K562 (cell line): ENCODE data around the gene ADK. TPM values are rescaled to one million over a fixed set of nuclear protein-coding genes. Genes with fewer than 3 reads are reported as not detected.

Source experiments
- ATAC-seq: fragments of 200-7000 bp; cut with Tn5 transposase; 3 replicates; pipeline ENCODE4 v1.9.1; 2020; ENCODE audit warnings: moderate library complexity
- BruUV-seq: library from RNA; stranded (reverse); fragments of 400-500 nt; replicated peaks from 2 replicates; lab custom pipeline; 2021; lab: Mats Ljungman, UMichigan
- CTCF ChIA-PET: fragments of 300-600 bp; formaldehyde crosslinking; extraction: SDS; loops from one replicate; lab custom pipeline; 2021; ENCODE audit warnings: low intra/inter-chr PET ratio; lab: Yijun Ruan, JAX
- POLR2A ChIA-PET: fragments of 300-600, 350-650 bp; sonication (Branson Sonifier 250); formaldehyde crosslinking; extraction: SDS; loops from one replicate; lab custom pipeline; 2021; ENCODE audit warnings: antibody characterized with exemption, inconsistent platforms; lab: Yijun Ruan, JAX
- DNase-seq, 4 experiments: peaks; one replicate each; pipeline versions ENCODE4 v3.0.0 to v3.0.0-alpha.2; 2011 to 2018; ENCODE audit warnings: low spot score in 3 of 4, mixed read lengths in 3 of 4; ENCODE audit errors: extremely low read depth in 1 of 4
- FAIRE-seq: peaks from 2 replicates; lab custom pipeline; 2011; peaks lifted over from hg19 to GRCh38; lab: Jason Lieb, UNC
- H2AFZ ChIP-seq: 2 replicates; pipeline ENCODE4 v1.6.0; 2011; ENCODE audit warnings: low read depth, low read length, control low read depth, inconsistent platforms
- H3K27ac ChIP-seq: fragments of 200-600 bp; 3 replicates; pipeline ENCODE4 v1.8.0; 2011; ENCODE audit warnings: low read depth, mild to moderate bottlenecking, control low read depth, inconsistent platforms, low read length, moderate library complexity, mixed read lengths; ENCODE audit errors: extremely low read depth
- H3K27me3 ChIP-seq, 2 experiments: fragments of 300-600 bp in 1 of 2; 2 replicates in 1 of 2; 3 replicates in 1 of 2; pipeline versions ENCODE4 v1.6.0 to v1.8.0; 2011; ENCODE audit warnings: inconsistent platforms in 2 of 2, low read length in 2 of 2, mild to moderate bottlenecking in 1 of 2, mixed read lengths in 1 of 2, moderate library complexity in 1 of 2; ENCODE audit not compliant: control insufficient read depth in 2 of 2, insufficient read depth in 2 of 2
- H3K36me3 ChIP-seq: fragments of 300-600 bp; 3 replicates; pipeline ENCODE4 v1.8.0; 2011; ENCODE audit warnings: mild to moderate bottlenecking, low read length, inconsistent platforms; ENCODE audit not compliant: control insufficient read depth, insufficient read depth
- H3K4me1 ChIP-seq, 2 experiments: fragments of 200-600 bp in 1 of 2; replicated peaks in 1 of 2; 2 replicates in 1 of 2; 3 replicates in 1 of 2; pipeline versions ENCODE4 v1.5.1 to v1.8.0; 2011; ENCODE audit warnings: inconsistent platforms in 2 of 2, low read length in 2 of 2, mild to moderate bottlenecking in 1 of 2, mixed read lengths in 1 of 2, moderate library complexity in 1 of 2; ENCODE audit not compliant: control insufficient read depth in 2 of 2, insufficient read depth in 2 of 2
- H3K4me2 ChIP-seq: 2 replicates; pipeline ENCODE4 v1.6.1; 2011; ENCODE audit warnings: low read length, control low read depth, inconsistent platforms, mixed read lengths; ENCODE audit not compliant: insufficient read depth
- H3K4me3 ChIP-seq: fragments of 200-600 bp; sonication (generic), shearing (Covaris generic); 2 replicates; pipeline ENCODE4 v1.5.1; 2016; ENCODE audit warnings: control low read depth, inconsistent platforms
- H3K79me2 ChIP-seq: fragments of 200-600 bp; 3 replicates; pipeline ENCODE4 v1.8.0; 2011; ENCODE audit warnings: low read length, inconsistent platforms; ENCODE audit not compliant: control insufficient read depth, insufficient read depth
- H3K9ac ChIP-seq, 2 experiments: 2 replicates each; pipeline versions ENCODE4 v1.6.0 to v1.6.1; 2011; ENCODE audit warnings: low read depth in 2 of 2, low read length in 2 of 2, control low read depth in 1 of 2, inconsistent platforms in 1 of 2, mild to moderate bottlenecking in 1 of 2, mixed read lengths in 1 of 2; ENCODE audit not compliant: insufficient read depth in 1 of 2
- H3K9me1 ChIP-seq: one replicate; pipeline ENCODE4 v1.6.0; 2011; ENCODE audit warnings: inconsistent platforms, mild to moderate bottlenecking, low read length, moderate library complexity; ENCODE audit not compliant: control insufficient read depth, insufficient read depth
- H3K9me3 ChIP-seq: replicated peaks from 2 replicates; pipeline ENCODE4 v1.5.1; 2011; ENCODE audit warnings: low read depth, low read length, inconsistent platforms; ENCODE audit not compliant: control insufficient read depth, insufficient read depth
- H4K20me1 ChIP-seq: replicated peaks from 2 replicates; pipeline ENCODE4 v1.6.1; 2011; ENCODE audit warnings: low read length, inconsistent platforms, mixed read lengths; ENCODE audit not compliant: control insufficient read depth, insufficient read depth
- POLR3G ChIP-seq: IDR thresholded peaks from 2 replicates; pipeline ENCODE4 v1.6.1; 2011; ENCODE audit not compliant: insufficient read length, insufficient replicate concordance; ENCODE audit errors: extremely low read depth
- TCFL5 ChIP-seq: fragments of 250-450 bp; sonication (Bioruptor Pico); conservative IDR thresholded peaks from 2 replicates; pipeline ENCODE4 v1.6.1; 2021; ENCODE audit warnings: mild to moderate bottlenecking, moderate library complexity, matching md5 sums
- ZNF197 ChIP-seq: fragments of 200-800 bp; sonication (Bioruptor generic); IDR thresholded peaks from 2 replicates; pipeline ENCODE4 v1.6.1; 2016; ENCODE audit warnings: low read depth, missing genetic modification characterization, missing compliant biosample characterization
- ZNF583 ChIP-seq: fragments of 250-450 bp; sonication (Bioruptor Pico); IDR thresholded peaks from 2 replicates; pipeline ENCODE4 v1.4.0; 2020
- WGBS: fragments of 100-300 bp; shearing (Covaris generic); methylation state at CpG from one replicate; pipeline ENCODE4 v1.1.6; 2016; ENCODE audit warnings: low coverage, mixed read lengths; ENCODE audit not compliant: insufficient coverage; ENCODE audit errors: missing lambda C conversion rate; 5-methylcytosine and 5-hydroxymethylcytosine counted together
- in situ Hi-C: fragments of 300-500 bp; cut with MboI; formaldehyde crosslinking; loops from 4 replicates; pipeline ENCODE4 v1.15.0; 2018; ENCODE audit warnings: inconsistent platforms, mixed read lengths
- intact Hi-C: fragments of 100-400 bp; cut with micrococcal nuclease; formaldehyde crosslinking; loops from 2 replicates; pipeline ENCODE4 v1.14.2; 2022
- polyA plus RNA-seq, 8 experiments: library from polyadenylated mRNA; depleted of rRNA in 4 of 8; stranded (reverse) in 5 of 8; unstranded in 3 of 8; fragments of >200 nt; fragmentation: Nextera tagmentation in 2 of 8; fragmentation: Illumina TruSeq in 1 of 8; extraction: Ambion mirVana in 2 of 8; extraction: Trizol in 1 of 8; gene quantifications; 2 replicates each; pipeline versions ENCODE4 v1.2.1 to v1.2.3, GENCODE V29; 2011 to 2014; ENCODE audit warnings: inconsistent platforms in 1 of 8, missing spikeins in 1 of 8
- total RNA-seq, 7 experiments: library from RNA; depleted of rRNA in 6 of 7; stranded (reverse); fragments of >200 nt in 6 of 7; fragmentation: Illumina TruSeq in 2 of 7; extraction: Trizol in 2 of 7; gene quantifications; 2 replicates each; pipeline versions ENCODE4 v1.2.1 to v1.2.3, GENCODE V29; 2011 to 2021; ENCODE audit warnings: low replicate concordance in 1 of 7
- TF ChIP-seq, protein P1 (sequence below): fragments of 450-650 bp; IDR thresholded peaks from 2 replicates; pipeline ENCODE4 v1.6.1; 2016; ENCODE audit warnings: low read depth, mild to moderate bottlenecking, moderate library complexity
- TF ChIP-seq, protein P2 (sequence below): fragments of 250-450 bp; sonication (Bioruptor Pico); IDR thresholded peaks from 2 replicates; pipeline ENCODE4 v1.4.0; 2020; ENCODE audit warnings: mild to moderate bottlenecking, moderate library complexity, borderline replicate concordance
- TF ChIP-seq, protein P3 (sequence below): fragments of 250-450 bp; sonication (Bioruptor Pico); IDR thresholded peaks from 2 replicates; pipeline ENCODE4 v1.4.0; 2020
- TF ChIP-seq, protein P4 (sequence below): sonication (generic); formaldehyde crosslinking; IDR thresholded peaks from 2 replicates; pipeline ENCODE4 v1.8.0; 2022; ENCODE audit warnings: mild to moderate bottlenecking, missing genetic modification reagents, borderline replicate concordance

Gene ADK
- total and polyA plus RNA-seq, 9 of the 15 experiments (the other 6 are each of a cell fraction or from before 2014, with no cell fraction given) = 54.2 to 97.8 (median 73.6) TPM

DNA sequence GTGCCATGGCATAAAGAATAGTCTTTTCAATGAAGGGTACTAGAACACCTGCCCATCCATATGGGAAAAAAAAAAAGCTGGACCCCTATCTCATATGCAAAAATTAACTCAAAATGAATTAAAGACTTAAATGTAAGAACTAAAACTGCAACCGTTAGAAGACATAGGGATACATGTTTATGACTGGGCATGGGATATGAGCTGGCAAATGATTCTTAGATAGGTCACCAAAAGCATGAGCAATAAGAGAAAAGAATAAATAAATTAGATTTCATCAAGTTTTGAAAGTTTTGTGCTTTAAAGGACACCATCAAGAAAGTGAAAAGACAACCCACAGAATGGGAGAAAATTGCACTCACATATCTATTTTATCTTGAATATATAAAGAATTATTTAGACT is 222.0 kb downstream of the ADK start:
- 67% methylated on average over 1 of the region's 1 CpG for WGBS
- intact Hi-C loops = no loop called here
- H4K20me1 ChIP-seq = no peaks in the 10 kb centered on the region
- DNase-seq (no peak), FAIRE-seq (no peak), ATAC-seq (no peak)
- ChIA-PET CTCF (no interaction called here), POLR2A (no interaction called here)
- no peaks in the 10 kb centered on the region for H3K9me1 ChIP-seq
- no peak overlapping the region for H3K4me3 ChIP-seq
- no TSS peak for BruUV-seq
- no peaks in the 10 kb centered on the region for H3K4me1 ChIP-seq
- in situ Hi-C loops = no loop called here
- H3K79me2 ChIP-seq = no peaks in the 10 kb centered on the region
- TF ChIP-seq, protein P1, sequence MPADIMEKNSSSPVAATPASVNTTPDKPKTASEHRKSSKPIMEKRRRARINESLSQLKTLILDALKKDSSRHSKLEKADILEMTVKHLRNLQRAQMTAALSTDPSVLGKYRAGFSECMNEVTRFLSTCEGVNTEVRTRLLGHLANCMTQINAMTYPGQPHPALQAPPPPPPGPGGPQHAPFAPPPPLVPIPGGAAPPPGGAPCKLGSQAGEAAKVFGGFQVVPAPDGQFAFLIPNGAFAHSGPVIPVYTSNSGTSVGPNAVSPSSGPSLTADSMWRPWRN = no peak
- no peaks in the 10 kb centered on the region for H3K9me3 ChIP-seq
- H2AFZ ChIP-seq = no peak overlapping the region
- H3K9ac ChIP-seq = no peak overlapping the region
- H3K27me3 ChIP-seq = no peaks in the 10 kb centered on the region
- no peak overlapping the region for H3K4me2 ChIP-seq
- H3K36me3 ChIP-seq = peaks cover 8% of the 10 kb centered on the region; the same call in 1 of the 3 replicates
- H3K27ac ChIP-seq = no peak overlapping the region

DNA sequence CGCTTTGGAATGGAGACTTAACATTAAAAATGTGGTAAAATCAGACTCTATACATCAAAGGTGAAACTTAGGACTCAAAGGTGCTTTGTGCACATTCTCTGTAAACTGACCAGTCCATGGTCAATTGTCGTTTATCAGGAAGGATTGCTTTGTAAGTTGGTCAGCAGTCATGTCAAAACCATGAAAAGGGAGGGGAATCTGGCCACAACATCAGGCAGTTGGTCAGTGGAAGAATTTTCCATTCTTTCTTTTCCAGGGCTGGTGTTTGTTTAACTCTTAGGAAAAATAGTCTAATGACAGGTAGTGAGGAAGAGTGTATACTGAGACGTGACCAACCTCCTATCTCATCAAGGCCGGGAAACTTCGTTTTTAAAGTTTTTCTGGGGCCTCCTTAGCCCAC is 226.5 kb downstream of the ADK start:
- Histone ChIP-seq H3K4me3 (no peak overlapping the region), H3K36me3 (no peaks in the 10 kb centered on the region), H3K27ac (no peak overlapping the region), H3K9me1 (no peaks in the 10 kb centered on the region), H3K4me1 (no peaks in the 10 kb centered on the region), H2AFZ (no peak overlapping the region), H3K27me3 (no peaks in the 10 kb centered on the region), H3K79me2 (no peaks in the 10 kb centered on the region), H3K9ac (no peak overlapping the region), H3K4me2 (no peak overlapping the region), H3K9me3 (no peaks in the 10 kb centered on the region), H4K20me1 (no peaks in the 10 kb centered on the region)
- ChIA-PET POLR2A (no interaction called here), CTCF (no interaction called here)
- WGBS = 75% methylated on average over 5 of the region's 5 CpGs
- DNase-seq = no peak
- TF ChIP-seq, protein P2, sequence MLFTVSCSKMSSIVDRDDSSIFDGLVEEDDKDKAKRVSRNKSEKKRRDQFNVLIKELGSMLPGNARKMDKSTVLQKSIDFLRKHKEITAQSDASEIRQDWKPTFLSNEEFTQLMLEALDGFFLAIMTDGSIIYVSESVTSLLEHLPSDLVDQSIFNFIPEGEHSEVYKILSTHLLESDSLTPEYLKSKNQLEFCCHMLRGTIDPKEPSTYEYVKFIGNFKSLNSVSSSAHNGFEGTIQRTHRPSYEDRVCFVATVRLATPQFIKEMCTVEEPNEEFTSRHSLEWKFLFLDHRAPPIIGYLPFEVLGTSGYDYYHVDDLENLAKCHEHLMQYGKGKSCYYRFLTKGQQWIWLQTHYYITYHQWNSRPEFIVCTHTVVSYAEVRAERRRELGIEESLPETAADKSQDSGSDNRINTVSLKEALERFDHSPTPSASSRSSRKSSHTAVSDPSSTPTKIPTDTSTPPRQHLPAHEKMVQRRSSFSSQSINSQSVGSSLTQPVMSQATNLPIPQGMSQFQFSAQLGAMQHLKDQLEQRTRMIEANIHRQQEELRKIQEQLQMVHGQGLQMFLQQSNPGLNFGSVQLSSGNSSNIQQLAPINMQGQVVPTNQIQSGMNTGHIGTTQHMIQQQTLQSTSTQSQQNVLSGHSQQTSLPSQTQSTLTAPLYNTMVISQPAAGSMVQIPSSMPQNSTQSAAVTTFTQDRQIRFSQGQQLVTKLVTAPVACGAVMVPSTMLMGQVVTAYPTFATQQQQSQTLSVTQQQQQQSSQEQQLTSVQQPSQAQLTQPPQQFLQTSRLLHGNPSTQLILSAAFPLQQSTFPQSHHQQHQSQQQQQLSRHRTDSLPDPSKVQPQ (CRISPR knock-in tag) = no peak
- TF ChIP-seq, protein P3, sequence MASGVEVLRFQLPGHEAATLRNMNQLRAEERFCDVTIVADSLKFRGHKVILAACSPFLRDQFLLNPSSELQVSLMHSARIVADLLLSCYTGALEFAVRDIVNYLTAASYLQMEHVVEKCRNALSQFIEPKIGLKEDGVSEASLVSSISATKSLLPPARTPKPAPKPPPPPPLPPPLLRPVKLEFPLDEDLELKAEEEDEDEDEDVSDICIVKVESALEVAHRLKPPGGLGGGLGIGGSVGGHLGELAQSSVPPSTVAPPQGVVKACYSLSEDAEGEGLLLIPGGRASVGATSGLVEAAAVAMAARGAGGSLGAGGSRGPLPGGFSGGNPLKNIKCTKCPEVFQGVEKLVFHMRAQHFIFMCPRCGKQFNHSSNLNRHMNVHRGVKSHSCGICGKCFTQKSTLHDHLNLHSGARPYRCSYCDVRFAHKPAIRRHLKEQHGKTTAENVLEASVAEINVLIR = no peak
- TF ChIP-seq, protein P4, sequence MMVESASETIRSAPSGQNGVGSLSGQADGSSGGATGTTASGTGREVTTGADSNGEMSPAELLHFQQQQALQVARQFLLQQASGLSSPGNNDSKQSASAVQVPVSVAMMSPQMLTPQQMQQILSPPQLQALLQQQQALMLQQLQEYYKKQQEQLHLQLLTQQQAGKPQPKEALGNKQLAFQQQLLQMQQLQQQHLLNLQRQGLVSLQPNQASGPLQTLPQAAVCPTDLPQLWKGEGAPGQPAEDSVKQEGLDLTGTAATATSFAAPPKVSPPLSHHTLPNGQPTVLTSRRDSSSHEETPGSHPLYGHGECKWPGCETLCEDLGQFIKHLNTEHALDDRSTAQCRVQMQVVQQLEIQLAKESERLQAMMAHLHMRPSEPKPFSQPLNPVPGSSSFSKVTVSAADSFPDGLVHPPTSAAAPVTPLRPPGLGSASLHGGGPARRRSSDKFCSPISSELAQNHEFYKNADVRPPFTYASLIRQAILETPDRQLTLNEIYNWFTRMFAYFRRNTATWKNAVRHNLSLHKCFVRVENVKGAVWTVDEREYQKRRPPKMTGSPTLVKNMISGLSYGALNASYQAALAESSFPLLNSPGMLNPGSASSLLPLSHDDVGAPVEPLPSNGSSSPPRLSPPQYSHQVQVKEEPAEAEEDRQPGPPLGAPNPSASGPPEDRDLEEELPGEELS (CRISPR knock-in tag) = no peak
- TF ChIP-seq ZNF197 (no peak), POLR3G (no peak), ZNF583 (CRISPR knock-in tag) (no peak), TCFL5 (CRISPR knock-in tag) (no peak)
- BruUV-seq = no TSS peak
- no peak for FAIRE-seq
- no peak for ATAC-seq
- in situ Hi-C loops (no loop called here), intact Hi-C loops (no loop called here)
